ENCODE measurements around the gene OGFOD1. TPM values are rescaled to one million over a fixed set of nuclear protein-coding genes. Genes with fewer than 3 reads are reported as not detected.
A peak's percentile ranks its signal among the peaks of the same experiment; 100 is the strongest.

OGFOD1 gene
- total and polyA plus RNA-seq, 10 of the 15 experiments (the other 5 are each of a cell fraction or from before 2014, with no cell fraction given): 31.4 to 119 (median 51.6) TPM

- POLR2A ChIA-PET: interaction anchor here (0.6 to 2.6 kb wide), 3 partner anchors 31 to 356 kb away, joined by 3 to 8 read pairs (median 5); partner anchors contain the start of genes NUDT21 and OGFOD1
- peak overlapping the region; percentile 60 for H3K27ac ChIP-seq (ENCODE audit: control insufficient read depth, insufficient read depth)
- H4K20me1 ChIP-seq (ENCODE audit: control insufficient read depth, insufficient read depth): no peaks in the 10 kb centered on the region
- H2AFZ ChIP-seq (ENCODE audit: control insufficient read depth, low read depth, low read length): no peak overlapping the region
- SMC1A ChIA-PET (ENCODE audit: uncharacterized antibody, unreplicated experiment): interaction anchor here (0.9 to 1.8 kb wide), 5 partner anchors 11 to 32 kb away, joined by 3 to 8 read pairs (median 3); partner anchors contain the start of genes NUDT21 and OGFOD1
- H3K9me3 ChIP-seq (replicated peaks; ENCODE audit: control insufficient read depth, insufficient read depth, low read length): no peaks in the 10 kb centered on the region
- H3K27me3 ChIP-seq (replicated peaks in 1 of 2; ENCODE audit: control insufficient read depth in 2 of 2, insufficient read depth in 2 of 2, low read length in 1 of 2): no peaks in the 10 kb centered on the region
- no TSS peak for BruUV-seq (replicated peaks)
- intact Hi-C loops (cut with micrococcal nuclease; ENCODE audit: unreplicated experiment): no loop called here
- peak overlapping the region; percentile 95 for H3K4me2 ChIP-seq (ENCODE audit: control insufficient read depth, insufficient read depth)
- DNase-seq (ENCODE audit: low read depth, low spot score): no peak
- in situ Hi-C loops (cut with MboI): no loop called here
- no peak overlapping the region for H3K9ac ChIP-seq (ENCODE audit: control insufficient read depth, insufficient read depth, low read length)
- H3K4me3 ChIP-seq: peak overlapping the region; percentile 43
- CTCF ChIA-PET: interaction anchor here (0.6 to 1.7 kb wide), 4 partner anchors 9 to 1112 kb away, joined by 3 to 5 read pairs (median 3); no protein-coding TSS in a partner anchor
- RAD21 ChIA-PET (ENCODE audit: unreplicated experiment): no interaction called here
- peaks cover 12% of the 10 kb centered on the region for H3K4me1 ChIP-seq (ENCODE audit: control insufficient read depth, insufficient read depth, low read length)
- peaks cover 83% of the 10 kb centered on the region for H3K79me2 ChIP-seq (ENCODE audit: control insufficient read depth, insufficient read depth, low read length)
- no peak for ATAC-seq
- no peak for FAIRE-seq
- no peaks in the 10 kb centered on the region for H3K36me3 ChIP-seq (ENCODE audit: control insufficient read depth in 2 of 2, insufficient read depth in 2 of 2, low read length in 1 of 2)
- no peak for TF ChIP-seq ZBTB40 (IDR thresholded peaks at IDR 0.05; ENCODE audit: borderline replicate concordance)
- no peak for TF ChIP-seq HCFC1 (IDR thresholded peaks at IDR 0.05; ENCODE audit: low read length)
- TF ChIP-seq, protein P1, sequence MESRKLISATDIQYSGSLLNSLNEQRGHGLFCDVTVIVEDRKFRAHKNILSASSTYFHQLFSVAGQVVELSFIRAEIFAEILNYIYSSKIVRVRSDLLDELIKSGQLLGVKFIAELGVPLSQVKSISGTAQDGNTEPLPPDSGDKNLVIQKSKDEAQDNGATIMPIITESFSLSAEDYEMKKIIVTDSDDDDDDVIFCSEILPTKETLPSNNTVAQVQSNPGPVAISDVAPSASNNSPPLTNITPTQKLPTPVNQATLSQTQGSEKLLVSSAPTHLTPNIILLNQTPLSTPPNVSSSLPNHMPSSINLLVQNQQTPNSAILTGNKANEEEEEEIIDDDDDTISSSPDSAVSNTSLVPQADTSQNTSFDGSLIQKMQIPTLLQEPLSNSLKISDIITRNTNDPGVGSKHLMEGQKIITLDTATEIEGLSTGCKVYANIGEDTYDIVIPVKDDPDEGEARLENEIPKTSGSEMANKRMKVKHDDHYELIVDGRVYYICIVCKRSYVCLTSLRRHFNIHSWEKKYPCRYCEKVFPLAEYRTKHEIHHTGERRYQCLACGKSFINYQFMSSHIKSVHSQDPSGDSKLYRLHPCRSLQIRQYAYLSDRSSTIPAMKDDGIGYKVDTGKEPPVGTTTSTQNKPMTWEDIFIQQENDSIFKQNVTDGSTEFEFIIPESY (IDR thresholded peaks at IDR 0.05): no peak
- TF ChIP-seq, protein P2, sequence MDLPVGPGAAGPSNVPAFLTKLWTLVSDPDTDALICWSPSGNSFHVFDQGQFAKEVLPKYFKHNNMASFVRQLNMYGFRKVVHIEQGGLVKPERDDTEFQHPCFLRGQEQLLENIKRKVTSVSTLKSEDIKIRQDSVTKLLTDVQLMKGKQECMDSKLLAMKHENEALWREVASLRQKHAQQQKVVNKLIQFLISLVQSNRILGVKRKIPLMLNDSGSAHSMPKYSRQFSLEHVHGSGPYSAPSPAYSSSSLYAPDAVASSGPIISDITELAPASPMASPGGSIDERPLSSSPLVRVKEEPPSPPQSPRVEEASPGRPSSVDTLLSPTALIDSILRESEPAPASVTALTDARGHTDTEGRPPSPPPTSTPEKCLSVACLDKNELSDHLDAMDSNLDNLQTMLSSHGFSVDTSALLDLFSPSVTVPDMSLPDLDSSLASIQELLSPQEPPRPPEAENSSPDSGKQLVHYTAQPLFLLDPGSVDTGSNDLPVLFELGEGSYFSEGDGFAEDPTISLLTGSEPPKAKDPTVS (IDR thresholded peaks at IDR 0.05; ENCODE audit: low read depth, low read length): no peak
- TF ChIP-seq TCF12 (IDR thresholded peaks at IDR 0.05; ENCODE audit: low read depth, low read length): no peak
- TF ChIP-seq BHLHE40 (IDR thresholded peaks at IDR 0.05; ENCODE audit: borderline replicate concordance in 1 of 2, low read depth in 2 of 2, low read length in 1 of 2): no peak
- no peak for TF ChIP-seq E2F8 (IDR thresholded peaks at IDR 0.05; ENCODE audit: low read depth, partially characterized antibody)
- TF ChIP-seq, protein P3, sequence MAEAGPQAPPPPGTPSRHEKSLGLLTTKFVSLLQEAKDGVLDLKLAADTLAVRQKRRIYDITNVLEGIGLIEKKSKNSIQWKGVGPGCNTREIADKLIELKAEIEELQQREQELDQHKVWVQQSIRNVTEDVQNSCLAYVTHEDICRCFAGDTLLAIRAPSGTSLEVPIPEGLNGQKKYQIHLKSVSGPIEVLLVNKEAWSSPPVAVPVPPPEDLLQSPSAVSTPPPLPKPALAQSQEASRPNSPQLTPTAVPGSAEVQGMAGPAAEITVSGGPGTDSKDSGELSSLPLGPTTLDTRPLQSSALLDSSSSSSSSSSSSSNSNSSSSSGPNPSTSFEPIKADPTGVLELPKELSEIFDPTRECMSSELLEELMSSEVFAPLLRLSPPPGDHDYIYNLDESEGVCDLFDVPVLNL (IDR thresholded peaks at IDR 0.05; ENCODE audit: low read depth, low read length): no peak
- TF ChIP-seq SREBF1 (IDR thresholded peaks at IDR 0.05; ENCODE audit: low read length): no peak
- TF ChIP-seq SPI1 (IDR thresholded peaks at IDR 0.05; ENCODE audit: borderline replicate concordance, insufficient read depth, low read depth, low read length): no peak
- no peak for TF ChIP-seq MEF2B (IDR thresholded peaks at IDR 0.05; ENCODE audit: partially characterized antibody, poor library complexity, severe bottlenecking)
Measured at GRCh38 chr16:56420613-56421012, 30.7 kb upstream of the OGFOD1 start.

Data from GM12878 (cell line).